Activated naive CD4-positive, alpha-beta T cell treated with anti-CD3 and anti-CD28 coated beads, Interleukin-2, amount 50 U/mL, for 72 hours (primary cell): ENCODE data around the gene SAPCD2. TPM values are rescaled to one million over a fixed set of nuclear protein-coding genes. Genes with fewer than 3 reads are reported as not detected.
"Not testable (repeated sequence)": the region's sequence is repeated elsewhere in the genome, so short reads cannot be mapped to it uniquely, and the experiment has no call there.

Experiments
- ATAC-seq, 2 donors: fragments of 150-1000 bp; cut with Tn5 transposase; 2 replicates each; pipeline ENCODE4 v1.10.0; 2021; ENCODE audit warnings: mild to moderate bottlenecking in 2 of 2, moderate library complexity in 2 of 2
- DNase-seq, 2 donors: peaks; one replicate each; pipeline ENCODE4 v3.0.0; 2021 to 2022; ENCODE audit warnings: low spot score in 2 of 2
- H3K27ac Mint-ChIP-seq, 2 donors: one replicate each; pipeline ENCODE4 v1.8.0; 2022; ENCODE audit warnings: mild to moderate bottlenecking in 2 of 2, mixed read lengths in 2 of 2
- H3K36me3 Mint-ChIP-seq, 2 donors: one replicate each; pipeline ENCODE4 v1.8.0; 2022; ENCODE audit warnings: mixed read lengths in 2 of 2
- H3K9me3 Mint-ChIP-seq, 2 donors: one replicate each; pipeline ENCODE4 v1.8.0; 2022; ENCODE audit warnings: mixed read lengths in 2 of 2
- total RNA-seq, 2 donors: library from RNA; stranded (reverse); gene quantifications; one replicate each; pipeline ENCODE4 v1.2.3, GENCODE V29; 2022

SAPCD2 gene
- total RNA-seq, 2 donors from 2014 or later: 3.5 to 13.3 TPM

GRCh38 chr9:137075275-137075775 is 5.0 kb upstream of the SAPCD2 start:
- no peaks in the 10 kb centered on the region for H3K9me3 Mint-ChIP-seq
- no peak overlapping the region for H3K27ac Mint-ChIP-seq
- ATAC-seq (no peak), DNase-seq (no peak)
- H3K36me3 Mint-ChIP-seq: no peaks in the 10 kb centered on the region

GRCh38 chr9:137074657-137075274 is 4.4 kb upstream of the SAPCD2 start:
- DNase-seq: no peak

GRCh38 chr9:137073992-137074399 is 3.6 kb upstream of the SAPCD2 start:
- ATAC-seq (no peak), DNase-seq (no peak)
- H3K27ac Mint-ChIP-seq: no peak overlapping the region
- H3K9me3 Mint-ChIP-seq: no peaks in the 10 kb centered on the region
- no peaks in the 10 kb centered on the region for H3K36me3 Mint-ChIP-seq

More at GRCh38 chr9:137074657-137075274, 4.4 kb upstream of the SAPCD2 start:
- Mint-ChIP-seq H3K9me3 (no peaks in the 10 kb centered on the region), H3K27ac (no peak overlapping the region), H3K36me3 (no peaks in the 10 kb centered on the region)
- no peak for ATAC-seq

GRCh38 chr9:137071282-137071681 is 925 bp upstream of the SAPCD2 start:
- DNase-seq (no peak), ATAC-seq (no peak)
- Mint-ChIP-seq H3K9me3 (no peaks in the 10 kb centered on the region), H3K36me3 (no peaks in the 10 kb centered on the region), H3K27ac (peak overlapping the region; percentile 65 to 92)

GRCh38 chr9:137070906-137071275 is 534 bp upstream of the SAPCD2 start:
- no peaks in the 10 kb centered on the region for H3K9me3 Mint-ChIP-seq
- no peak for DNase-seq
- peak overlapping the region; percentile 65 to 92 for H3K27ac Mint-ChIP-seq
- no peak for ATAC-seq
- H3K36me3 Mint-ChIP-seq: no peaks in the 10 kb centered on the region

- H3K9me3 Mint-ChIP-seq: no peaks in the 10 kb centered on the region
- DNase-seq (no peak), ATAC-seq (no peak)
- no peaks in the 10 kb centered on the region for H3K36me3 Mint-ChIP-seq
- no peak overlapping the region for H3K27ac Mint-ChIP-seq
Measured at GRCh38 chr9:137069508-137070091, 757 bp downstream of the SAPCD2 start.

GRCh38 chr9:137068539-137069507 is 1.5 kb downstream of the SAPCD2 start:
- DNase-seq (no peak), ATAC-seq (no peak)
- no peak overlapping the region for H3K27ac Mint-ChIP-seq
- no peaks in the 10 kb centered on the region for H3K36me3 Mint-ChIP-seq
- no peaks in the 10 kb centered on the region for H3K9me3 Mint-ChIP-seq

GRCh38 chr9:137067860-137068538 is 2.4 kb downstream of the SAPCD2 start:
- Mint-ChIP-seq H3K27ac (no peak overlapping the region), H3K9me3 (no peaks in the 10 kb centered on the region), H3K36me3 (no peaks in the 10 kb centered on the region)
- DNase-seq: peak; percentile 79 to 91
- peak; percentile 46 to 62 for ATAC-seq

- H3K9me3 Mint-ChIP-seq: no peaks in the 10 kb centered on the region
- DNase-seq: no peak
- ATAC-seq: no peak
- no peaks in the 10 kb centered on the region for H3K36me3 Mint-ChIP-seq
- no peak overlapping the region for H3K27ac Mint-ChIP-seq
Measured at GRCh38 chr9:137066096-137066861, 4.1 kb downstream of the SAPCD2 start.

- Mint-ChIP-seq H3K27ac (no peak overlapping the region), H3K9me3 (no peaks in the 10 kb centered on the region), H3K36me3 (no peaks in the 10 kb centered on the region)
- DNase-seq: no peak
- no peak for ATAC-seq
Measured at GRCh38 chr9:137065336-137065967, 4.9 kb downstream of the SAPCD2 start.

GRCh38 chr9:137064880-137065164 is 5.5 kb downstream of the SAPCD2 start:
- ATAC-seq: no peak
- no peak for DNase-seq
- Mint-ChIP-seq H3K36me3 (no peaks in the 10 kb centered on the region), H3K9me3 (no peaks in the 10 kb centered on the region), H3K27ac (no peak overlapping the region)

GRCh38 chr9:137064027-137064879 is 6.1 kb downstream of the SAPCD2 start:
- Mint-ChIP-seq H3K36me3 (no peaks in the 10 kb centered on the region), H3K9me3 (no peaks in the 10 kb centered on the region), H3K27ac (no peak overlapping the region)
- peak in 1 of 2 donors; percentile 31 for ATAC-seq
- DNase-seq: peak in 1 of 2 donors; percentile 78

- no peaks in the 10 kb centered on the region for H3K9me3 Mint-ChIP-seq
- no peaks in the 10 kb centered on the region for H3K36me3 Mint-ChIP-seq
- ATAC-seq (no peak), DNase-seq (no peak)
- H3K27ac Mint-ChIP-seq: no peak overlapping the region
Measured at GRCh38 chr9:137063311-137064026, 6.9 kb downstream of the SAPCD2 start.

- DNase-seq, ATAC-seq, H3K9me3 Mint-ChIP-seq, H3K27ac Mint-ChIP-seq, H3K36me3 Mint-ChIP-seq: not testable (repeated sequence)
Measured at GRCh38 chr9:137062798-137063197, 7.6 kb downstream of the SAPCD2 start.
